Activated naive CD4-positive, alpha-beta T cell treated with Interleukin-2 at 50 U/mL for 16 hours (primary cell): ENCODE data around the gene PRKCZ.
"Not testable (repeated sequence)": the region's sequence is repeated elsewhere in the genome, so short reads cannot be mapped to it uniquely, and the experiment has no call there.

Experiments used
- DNase-seq: peaks from one replicate; pipeline ENCODE4 v3.0.0-alpha.2; 2020

The PRKCZ gene

GRCh38 chr1:2090216-2090890 is 40.1 kb downstream of the PRKCZ start:
- DNase-seq, result no peak

GRCh38 chr1:2091611-2092604 is 41.7 kb downstream of the PRKCZ start:
- peak; percentile 45 for DNase-seq

GRCh38 chr1:2093055-2093454 is 42.8 kb downstream of the PRKCZ start:
- no peak for DNase-seq

DNA sequence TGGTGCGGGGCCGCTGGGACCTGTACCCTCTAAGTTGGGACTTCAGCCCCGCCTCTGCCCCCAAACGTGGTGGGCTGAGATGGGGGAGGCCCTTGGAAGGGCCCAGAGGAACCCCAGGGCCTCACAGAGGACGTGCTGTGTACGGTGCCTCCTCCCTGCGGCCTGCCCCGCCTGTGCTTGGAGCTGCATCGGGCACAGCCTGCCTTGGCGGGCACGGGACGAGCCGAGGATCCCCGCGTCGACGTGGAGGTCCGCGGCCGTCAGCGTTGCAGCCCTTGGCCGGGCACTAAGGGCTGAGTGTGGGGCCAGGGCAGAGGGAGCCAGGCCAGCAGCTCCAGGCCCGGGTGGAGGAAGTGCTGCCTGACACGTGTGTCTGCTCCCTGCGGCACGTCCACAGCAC is 43.4 kb downstream of the PRKCZ start:
- no peak for DNase-seq

DNA sequence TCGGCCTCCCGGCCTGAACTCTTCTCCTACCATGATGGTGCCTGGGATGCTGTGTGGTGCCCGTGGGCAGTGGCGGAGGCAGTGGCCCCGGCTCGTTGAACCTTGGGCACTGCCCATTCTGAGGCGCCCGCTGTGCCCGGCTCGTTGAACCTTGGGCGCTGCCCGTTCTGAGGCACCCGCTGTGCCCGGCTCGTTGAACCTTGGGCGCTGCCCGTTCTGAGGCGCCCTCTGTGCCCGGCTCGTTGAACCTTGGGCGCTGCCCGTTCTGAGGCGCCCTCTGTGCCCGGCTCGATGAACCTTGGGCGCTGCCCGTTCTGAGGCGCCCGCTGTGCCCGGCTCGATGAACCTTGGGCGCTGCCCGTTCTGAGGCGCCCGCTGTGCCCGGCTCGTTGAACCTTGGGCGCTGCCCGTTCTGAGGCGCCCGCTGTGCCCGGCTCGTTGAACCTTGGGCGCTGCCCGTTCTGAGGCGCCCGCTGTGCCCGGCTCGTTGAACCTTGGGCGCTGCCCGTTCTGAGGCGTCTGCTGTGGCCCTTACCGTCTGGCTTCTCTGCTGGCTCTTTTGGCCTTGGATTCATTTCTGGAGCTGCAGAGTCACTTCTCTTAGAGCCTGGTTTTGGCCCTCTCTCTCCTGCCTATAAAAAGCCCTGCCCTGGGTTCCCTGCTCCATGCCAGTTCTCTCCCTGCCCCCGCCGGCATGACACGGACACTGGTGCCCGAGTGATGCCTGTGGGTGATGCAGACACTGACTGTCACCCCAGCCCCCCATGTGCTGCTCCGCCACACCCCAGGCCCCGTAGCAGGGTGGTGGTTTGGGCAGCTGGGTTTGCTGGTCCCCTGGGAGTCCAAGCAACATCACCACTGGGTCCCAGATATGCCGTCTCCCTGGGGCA is 44.3 kb downstream of the PRKCZ start:
- not testable (repeated sequence) for DNase-seq

GRCh38 chr1:2095394-2095793 is 45.2 kb downstream of the PRKCZ start:
- no peak for DNase-seq

DNA sequence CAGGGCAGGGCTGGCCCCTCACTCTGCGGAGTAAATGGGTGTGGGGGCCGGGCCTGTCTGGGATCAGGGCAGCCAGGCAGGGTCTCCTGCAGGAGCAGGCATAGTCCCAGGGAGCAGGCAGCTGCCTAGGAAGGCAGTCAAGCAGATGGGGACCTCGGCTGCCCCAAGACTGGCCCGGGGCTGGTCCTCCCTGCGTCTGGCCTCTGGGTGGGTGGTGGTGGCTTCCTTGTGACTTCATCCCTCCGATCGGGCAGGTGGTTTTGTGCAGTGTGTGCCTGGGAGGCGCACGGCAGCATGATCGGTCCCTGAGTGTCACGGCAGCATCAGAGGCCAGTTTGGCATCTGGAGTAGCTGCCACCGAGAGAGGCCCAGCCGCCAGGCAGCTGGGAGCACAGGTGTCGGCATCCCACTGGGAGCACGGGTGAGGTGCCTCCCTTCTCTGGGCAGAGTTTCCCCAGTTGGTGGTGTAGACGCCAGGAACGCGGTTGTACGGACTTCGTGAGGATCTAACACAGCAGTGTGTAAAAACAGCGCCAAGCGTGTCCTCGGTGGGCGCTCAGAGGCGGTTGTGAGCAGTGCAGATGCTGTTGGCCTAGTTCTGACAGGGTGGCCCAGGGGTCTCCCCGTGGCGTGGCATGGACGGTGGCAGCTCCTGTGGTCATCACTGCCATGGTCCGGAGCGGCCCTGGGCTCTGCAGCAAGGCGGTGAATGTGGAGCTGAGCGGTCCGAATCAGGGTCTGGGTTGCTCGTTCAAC is 45.9 kb downstream of the PRKCZ start:
- DNase-seq, result no peak

DNA sequence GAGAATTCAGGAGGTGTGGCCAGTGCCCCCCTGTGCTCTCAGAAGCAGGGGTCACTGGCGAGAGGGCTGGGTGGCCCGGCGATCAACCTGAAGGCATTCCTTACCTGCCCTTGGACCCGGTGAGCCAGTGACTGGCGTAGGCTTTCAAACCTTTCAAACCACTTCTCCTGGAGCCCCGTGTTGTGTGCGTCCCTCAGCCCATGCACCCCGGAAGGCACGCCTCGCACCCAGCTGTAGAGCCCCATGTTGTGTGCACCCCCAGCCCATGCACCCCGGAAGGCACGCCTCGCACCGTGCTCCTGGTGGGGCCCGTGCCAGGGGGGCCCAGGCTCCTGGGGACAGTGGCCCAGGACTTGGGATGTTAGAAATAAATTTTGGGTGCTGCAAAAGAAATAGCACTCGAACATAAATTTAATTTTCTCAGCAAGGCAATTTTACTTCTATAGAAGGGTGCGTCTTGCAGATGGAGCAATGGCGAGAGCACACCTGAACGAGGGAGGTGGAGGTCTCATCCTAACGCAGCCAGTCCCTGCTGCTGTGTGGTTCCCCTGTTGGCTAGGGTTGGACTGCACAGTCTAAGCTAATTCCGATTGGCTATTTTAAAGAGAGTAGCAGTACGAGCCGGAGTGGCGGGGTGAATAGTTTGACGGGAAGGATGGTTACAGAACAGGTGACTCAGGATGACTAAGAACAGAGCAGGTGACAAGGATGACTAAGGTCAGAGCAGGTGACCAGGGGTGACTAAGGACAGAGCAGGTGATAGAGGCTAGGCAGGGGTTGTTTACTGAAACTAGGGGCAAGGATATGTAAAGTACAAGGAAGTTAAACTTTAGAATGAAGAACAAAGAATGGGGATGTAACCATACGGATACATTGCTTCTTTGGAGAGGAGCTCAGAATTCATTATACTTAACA is 47.4 kb downstream of the PRKCZ start:
- no peak for DNase-seq

DNA sequence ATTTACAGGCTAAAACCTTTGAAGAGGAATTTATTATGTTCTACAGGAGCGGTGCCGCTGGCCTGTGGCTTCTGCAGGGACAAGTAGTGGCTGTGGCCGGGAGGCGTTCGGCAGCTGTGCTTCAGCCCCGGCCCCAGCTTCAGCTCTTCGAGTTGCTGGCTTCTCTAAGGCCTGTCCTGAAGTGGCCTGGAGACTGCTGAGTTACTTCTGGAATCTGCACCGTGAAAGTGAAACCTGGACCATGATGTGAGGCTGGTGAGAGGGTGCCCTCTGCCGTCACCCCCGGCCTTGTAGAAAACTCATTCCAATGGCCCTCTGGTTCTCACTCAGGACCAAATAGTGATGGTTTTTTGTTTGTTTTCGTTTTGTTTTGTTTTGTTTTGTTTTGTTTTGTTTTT is 48.1 kb downstream of the PRKCZ start:
- no peak for DNase-seq

GRCh38 chr1:2098839-2099785 is 48.9 kb downstream of the PRKCZ start:
- DNase-seq, result no peak

GRCh38 chr1:2099886-2100779 is 49.9 kb downstream of the PRKCZ start:
- DNase-seq, result no peak

- DNase-seq, result no peak
Observed at GRCh38 chr1:2100780-2101108, 50.5 kb downstream of the PRKCZ start.

DNA sequence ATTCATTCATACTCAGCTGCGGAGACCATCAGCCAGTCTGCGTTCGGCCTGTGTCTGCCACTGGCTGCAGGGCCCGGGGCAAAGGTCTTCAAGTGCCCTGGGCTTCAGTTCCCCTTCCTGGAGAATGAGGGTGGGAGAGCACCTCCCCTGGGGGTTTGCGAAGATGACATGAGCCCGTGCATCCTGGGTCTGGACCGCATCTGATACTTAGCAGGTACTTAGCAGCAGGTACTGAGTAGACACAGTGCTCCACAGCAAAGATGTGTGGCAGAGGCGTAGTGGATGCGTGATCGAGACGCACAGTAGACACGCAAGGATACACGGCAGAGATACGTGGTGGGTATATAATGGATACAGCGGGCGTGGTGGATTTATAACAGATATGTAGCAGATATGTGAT is 51.3 kb downstream of the PRKCZ start:
- DNase-seq, result no peak

- no peak for DNase-seq
Observed at GRCh38 chr1:2101946-2102345, 51.7 kb downstream of the PRKCZ start.

DNA sequence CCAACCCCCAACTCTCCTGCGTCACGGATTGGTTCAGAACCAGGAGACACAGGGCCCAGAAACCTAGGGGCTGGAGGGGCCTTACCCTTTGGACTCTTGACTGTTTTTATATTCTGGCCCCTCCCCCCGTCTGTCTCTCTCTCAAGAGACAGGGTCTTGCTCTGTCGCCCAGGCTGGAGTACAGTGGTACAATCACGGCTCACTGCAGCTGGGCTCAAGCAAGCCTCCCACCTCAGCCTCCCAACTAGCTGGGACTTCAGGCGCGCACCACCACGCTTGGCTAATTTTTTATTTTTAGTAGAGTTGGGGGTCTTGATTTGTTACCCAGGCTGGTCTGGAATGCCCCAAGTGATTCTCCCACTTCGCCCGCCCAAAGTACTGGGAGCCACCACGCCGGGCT is 52.5 kb downstream of the PRKCZ start:
- DNase-seq, result no peak

DNA sequence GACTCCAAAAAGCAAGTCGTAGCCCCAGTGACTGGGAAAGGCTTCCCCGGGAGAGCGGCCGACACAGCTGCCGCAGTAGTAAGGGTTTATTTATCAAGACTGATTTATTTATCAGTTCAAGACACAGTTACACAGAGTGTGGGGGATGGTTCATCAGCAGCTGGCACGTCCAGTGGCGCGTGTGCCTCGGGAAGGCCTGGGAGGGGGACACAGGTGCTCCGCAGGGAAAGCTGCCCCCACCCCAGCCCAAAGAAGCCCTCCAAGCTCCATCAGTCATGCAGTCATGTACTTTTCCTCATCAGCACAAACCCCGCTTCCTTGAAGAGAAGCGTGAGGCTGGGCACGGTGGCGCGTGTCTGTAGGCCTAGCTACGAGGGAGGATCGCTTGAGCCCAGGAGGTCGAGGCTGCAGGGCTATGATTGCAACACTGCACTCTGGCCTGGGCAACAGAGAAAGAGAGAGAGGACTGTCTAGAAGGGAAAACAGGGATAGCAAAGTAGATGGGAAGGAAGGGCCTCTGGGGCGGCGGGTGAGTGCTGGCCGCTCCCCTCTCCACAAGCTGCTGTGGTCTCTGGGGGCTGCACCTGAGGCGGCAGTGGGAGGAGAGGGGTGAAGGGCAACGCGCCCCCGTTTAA is 53.2 kb downstream of the PRKCZ start:
- DNase-seq, result no peak

DNA sequence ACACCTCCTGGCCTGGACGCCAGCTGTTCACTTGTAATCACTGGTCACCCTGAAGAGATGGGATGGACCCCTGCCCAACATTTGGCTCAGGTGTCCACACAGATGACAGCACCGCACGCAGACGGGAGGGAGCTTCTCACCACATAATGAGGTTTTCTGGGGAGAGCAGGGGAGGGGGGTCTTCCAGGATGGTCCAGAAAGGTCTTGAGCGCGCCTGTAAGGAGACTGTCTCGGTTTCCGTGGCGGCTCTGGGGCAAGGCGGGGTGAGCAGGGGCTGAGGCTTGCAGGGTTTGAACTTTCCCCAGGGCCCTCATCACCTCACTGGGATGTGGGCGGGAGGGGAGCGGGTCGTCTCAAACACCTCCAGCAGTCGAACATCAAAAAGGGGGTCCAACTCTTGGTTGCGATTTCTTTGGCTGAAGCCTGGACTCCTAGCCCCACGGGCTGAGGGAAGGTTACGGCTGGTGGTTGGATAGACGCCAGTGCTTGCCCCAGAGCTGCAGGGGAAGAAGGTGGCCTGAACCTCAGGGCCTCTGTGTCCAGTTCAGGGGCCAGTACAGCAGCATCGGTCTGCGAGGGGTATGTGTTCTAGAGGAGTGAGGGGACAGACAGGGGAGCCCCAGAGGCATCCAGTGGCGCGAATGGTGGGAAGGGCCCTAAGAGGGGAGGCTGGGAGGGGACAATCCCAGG is 53.8 kb downstream of the PRKCZ start:
- no peak for DNase-seq
